T-helper 2 cell treated with Interferon-gamma antibody and Interleukin-4, amounts not matched to agents 5 μg/mL and 100 μg/mL, for 36 hours (primary cell): ENCODE data around the gene CFAP97D1.

Experiments used
- DNase-seq: peaks from one replicate; pipeline ENCODE4 v3.0.0; 2021; ENCODE audit warnings: low spot score
- H3K27ac Mint-ChIP-seq: one replicate; pipeline ENCODE4 v1.8.0; 2021; ENCODE audit warnings: mild to moderate bottlenecking, mixed read lengths
- H3K27me3 Mint-ChIP-seq: one replicate; pipeline ENCODE4 v1.8.0; 2021; ENCODE audit warnings: low read depth, mixed read lengths
- H3K36me3 Mint-ChIP-seq: one replicate; pipeline ENCODE4 v1.8.0; 2021; ENCODE audit warnings: low read depth, mixed read lengths
- H3K4me1 Mint-ChIP-seq: one replicate; pipeline ENCODE4 v1.8.0; 2021; ENCODE audit warnings: low read depth, mixed read lengths
- H3K4me3 Mint-ChIP-seq: one replicate; pipeline ENCODE4 v1.8.0; 2022; ENCODE audit warnings: mild to moderate bottlenecking, moderate library complexity, mixed read lengths
- H3K9me3 Mint-ChIP-seq: one replicate; pipeline ENCODE4 v1.8.0; 2021; ENCODE audit warnings: mixed read lengths

CFAP97D1 gene

GRCh38 chr17:43816336-43817320, 36.4 kb downstream of the CFAP97D1 start:
- no peak for DNase-seq
- no peak overlapping the region for H3K4me3 Mint-ChIP-seq
- H3K27ac Mint-ChIP-seq, result no peak overlapping the region
- H3K9me3 Mint-ChIP-seq, result no peaks in the 10 kb centered on the region
- no peaks in the 10 kb centered on the region for H3K4me1 Mint-ChIP-seq
- H3K36me3 Mint-ChIP-seq, result no peaks in the 10 kb centered on the region
- peaks cover 6% of the 10 kb centered on the region for H3K27me3 Mint-ChIP-seq

GRCh38 chr17:43817826-43818225, 37.6 kb downstream of the CFAP97D1 start:
- Mint-ChIP-seq H3K27me3 (peaks cover 6% of the 10 kb centered on the region), H3K27ac (no peak overlapping the region), H3K36me3 (no peaks in the 10 kb centered on the region), H3K4me1 (no peaks in the 10 kb centered on the region), H3K4me3 (no peak overlapping the region), H3K9me3 (no peaks in the 10 kb centered on the region)
- no peak for DNase-seq

- H3K27ac Mint-ChIP-seq, result no peak overlapping the region
- no peaks in the 10 kb centered on the region for H3K36me3 Mint-ChIP-seq
- no peak for DNase-seq
- no peaks in the 10 kb centered on the region for H3K9me3 Mint-ChIP-seq
- no peak overlapping the region for H3K4me3 Mint-ChIP-seq
- H3K4me1 Mint-ChIP-seq, result no peaks in the 10 kb centered on the region
- peaks cover 4% of the 10 kb centered on the region for H3K27me3 Mint-ChIP-seq
Measured at GRCh38 chr17:43818966-43819365, 38.7 kb downstream of the CFAP97D1 start.

GRCh38 chr17:43820759-43821158, 40.5 kb downstream of the CFAP97D1 start:
- Mint-ChIP-seq H3K27me3 (peaks cover 2% of the 10 kb centered on the region), H3K36me3 (no peaks in the 10 kb centered on the region), H3K4me3 (no peak overlapping the region), H3K27ac (no peak overlapping the region), H3K9me3 (no peaks in the 10 kb centered on the region), H3K4me1 (no peaks in the 10 kb centered on the region)
- DNase-seq, result no peak

- H3K4me1 Mint-ChIP-seq, result no peaks in the 10 kb centered on the region
- no peak overlapping the region for H3K27ac Mint-ChIP-seq
- H3K27me3 Mint-ChIP-seq, result peaks cover 2% of the 10 kb centered on the region
- no peak for DNase-seq
- no peaks in the 10 kb centered on the region for H3K9me3 Mint-ChIP-seq
- H3K4me3 Mint-ChIP-seq, result no peak overlapping the region
- no peaks in the 10 kb centered on the region for H3K36me3 Mint-ChIP-seq
Measured at GRCh38 chr17:43822570-43823190, 42.4 kb downstream of the CFAP97D1 start.

GRCh38 chr17:43823350-43824084, 43.3 kb downstream of the CFAP97D1 start:
- H3K27me3 Mint-ChIP-seq, result peaks cover 2% of the 10 kb centered on the region
- H3K9me3 Mint-ChIP-seq, result no peaks in the 10 kb centered on the region
- DNase-seq, result no peak
- H3K4me1 Mint-ChIP-seq, result no peaks in the 10 kb centered on the region
- H3K4me3 Mint-ChIP-seq, result no peak overlapping the region
- H3K36me3 Mint-ChIP-seq, result no peaks in the 10 kb centered on the region
- H3K27ac Mint-ChIP-seq, result no peak overlapping the region

- Mint-ChIP-seq H3K9me3 (no peaks in the 10 kb centered on the region), H3K27ac (no peak overlapping the region), H3K4me1 (peaks cover under 1% of the 10 kb centered on the region), H3K27me3 (peaks cover 12% of the 10 kb centered on the region), H3K36me3 (no peaks in the 10 kb centered on the region), H3K4me3 (no peak overlapping the region)
- no peak for DNase-seq
Measured at GRCh38 chr17:43825567-43825966, 45.3 kb downstream of the CFAP97D1 start.

GRCh38 chr17:43826206-43826605, 46.0 kb downstream of the CFAP97D1 start:
- peaks cover 16% of the 10 kb centered on the region for H3K27me3 Mint-ChIP-seq
- no peaks in the 10 kb centered on the region for H3K9me3 Mint-ChIP-seq
- no peaks in the 10 kb centered on the region for H3K36me3 Mint-ChIP-seq
- no peak for DNase-seq
- no peak overlapping the region for H3K4me3 Mint-ChIP-seq
- peaks cover 2% of the 10 kb centered on the region for H3K4me1 Mint-ChIP-seq
- no peak overlapping the region for H3K27ac Mint-ChIP-seq

- Mint-ChIP-seq H3K9me3 (no peaks in the 10 kb centered on the region), H3K36me3 (no peaks in the 10 kb centered on the region), H3K27ac (no peak overlapping the region), H3K27me3 (peaks cover 29% of the 10 kb centered on the region), H3K4me3 (no peak overlapping the region), H3K4me1 (peaks cover 2% of the 10 kb centered on the region)
- DNase-seq, result no peak
Measured at GRCh38 chr17:43827596-43827995, 47.4 kb downstream of the CFAP97D1 start.

GRCh38 chr17:43829738-43830137, 49.5 kb downstream of the CFAP97D1 start:
- Mint-ChIP-seq H3K27ac (no peak overlapping the region), H3K36me3 (no peaks in the 10 kb centered on the region), H3K4me1 (peaks cover 8% of the 10 kb centered on the region), H3K4me3 (no peak overlapping the region), H3K27me3 (peaks cover 44% of the 10 kb centered on the region), H3K9me3 (no peaks in the 10 kb centered on the region)
- no peak for DNase-seq

- no peaks in the 10 kb centered on the region for H3K9me3 Mint-ChIP-seq
- H3K27ac Mint-ChIP-seq, result no peak overlapping the region
- H3K4me1 Mint-ChIP-seq, result peaks cover 8% of the 10 kb centered on the region
- H3K4me3 Mint-ChIP-seq, result no peak overlapping the region
- H3K27me3 Mint-ChIP-seq, result peaks cover 52% of the 10 kb centered on the region
- DNase-seq, result no peak
- no peaks in the 10 kb centered on the region for H3K36me3 Mint-ChIP-seq
Measured at GRCh38 chr17:43830510-43831140, 50.4 kb downstream of the CFAP97D1 start.

GRCh38 chr17:43831633-43832032, 51.4 kb downstream of the CFAP97D1 start:
- DNase-seq, result no peak
- Mint-ChIP-seq H3K4me3 (peak overlapping the region; percentile 54), H3K9me3 (no peaks in the 10 kb centered on the region), H3K4me1 (peaks cover 8% of the 10 kb centered on the region), H3K36me3 (no peaks in the 10 kb centered on the region), H3K27ac (no peak overlapping the region), H3K27me3 (peaks cover 56% of the 10 kb centered on the region)

GRCh38 chr17:43832168-43832975, 52.1 kb downstream of the CFAP97D1 start:
- Mint-ChIP-seq H3K27ac (no peak overlapping the region), H3K27me3 (peaks cover 56% of the 10 kb centered on the region), H3K9me3 (no peaks in the 10 kb centered on the region), H3K36me3 (no peaks in the 10 kb centered on the region), H3K4me1 (peaks cover 8% of the 10 kb centered on the region), H3K4me3 (peak overlapping the region; percentile 67)
- DNase-seq, result no peak
